H1 (cell line): Measurements from ENCODE around the gene MTMR10. TPM values are rescaled to one million over a fixed set of nuclear protein-coding genes. Genes with fewer than 3 reads are reported as not detected.
A peak's percentile ranks its signal among the peaks of the same experiment; 100 is the strongest.

Source experiments
- CTCF ChIA-PET: fragments of 300-600 bp; sonication (Branson Sonifier 250); formaldehyde crosslinking; loops from one replicate; lab custom pipeline; 2021; ENCODE audit not compliant: partially characterized antibody; lab: Charles Lee
- POLR2A ChIA-PET: fragments of 300-600 bp; sonication (Branson Sonifier 250); formaldehyde crosslinking; loops from one replicate; lab custom pipeline; 2021; ENCODE audit warnings: inconsistent platforms; ENCODE audit not compliant: partially characterized antibody; lab: Charles Lee
- DNase-seq, 2 experiments: peaks; one replicate each; pipeline versions ENCODE4 v3.0.0 to v3.0.0-alpha.2; 2010 to 2022; ENCODE audit warnings: low spot score in 2 of 2, low read depth in 1 of 2, mixed read lengths in 1 of 2
- FAIRE-seq: peaks from 2 replicates; lab custom pipeline; 2011; peaks lifted over from hg19 to GRCh38; lab: Jason Lieb, UNC
- H2AFZ ChIP-seq: 2 replicates; pipeline ENCODE4 v1.8.1; 2012; ENCODE audit warnings: low read length, inconsistent platforms
- H2AK5ac ChIP-seq: 2 replicates; pipeline ENCODE4 v1.6.1; 2013; ENCODE audit warnings: low read depth, low read length
- H2BK120ac ChIP-seq: replicated peaks from 2 replicates; pipeline ENCODE3; 2013; ENCODE audit warnings: low read depth, low read length, inconsistent platforms
- H2BK12ac ChIP-seq: 2 replicates; pipeline ENCODE4 v1.6.1; 2013; ENCODE audit warnings: low read depth, low read length
- H2BK15ac ChIP-seq: 2 replicates; pipeline ENCODE4 v1.6.1; 2013; ENCODE audit warnings: low read length
- H2BK20ac ChIP-seq: 2 replicates; pipeline ENCODE4 v1.6.1; 2013; ENCODE audit warnings: low read length
- H2BK5ac ChIP-seq: 2 replicates; pipeline ENCODE4 v1.6.1; 2013; ENCODE audit warnings: low read depth, low read length
- H3K14ac ChIP-seq: 2 replicates; pipeline ENCODE4 v1.6.1; 2013; ENCODE audit warnings: inconsistent platforms; ENCODE audit not compliant: insufficient read length
- H3K18ac ChIP-seq: 2 replicates; pipeline ENCODE4 v1.6.1; 2013; ENCODE audit warnings: low read length; ENCODE audit errors: extremely low read depth
- H3K23ac ChIP-seq: 2 replicates; pipeline ENCODE4 v1.6.1; 2013; ENCODE audit warnings: inconsistent platforms; ENCODE audit not compliant: insufficient read length
- H3K23me2 ChIP-seq: 2 replicates; pipeline ENCODE4 v1.6.1; 2013; ENCODE audit warnings: low read depth, low read length
- H3K27ac ChIP-seq: 2 replicates; pipeline ENCODE4 v1.6.1; 2011; ENCODE audit warnings: low read depth, low read length, inconsistent platforms
- H3K27me3 ChIP-seq, 4 experiments: replicated peaks in 1 of 4; 1 replicate in 1 of 4; 2 replicates in 3 of 4; pipeline versions ENCODE4 v1.6.1 to v1.8.1; 2011 to 2013; ENCODE audit warnings: low read length in 3 of 4, mild to moderate bottlenecking in 3 of 4, inconsistent platforms in 2 of 4, mixed read lengths in 2 of 4, moderate library complexity in 1 of 4; ENCODE audit not compliant: control insufficient read depth in 3 of 4, insufficient read depth in 3 of 4; ENCODE audit errors: extremely low read depth in 1 of 4
- H3K36me3 ChIP-seq, 4 experiments: 2 replicates each; pipeline versions ENCODE4 v1.6.1 to v1.8.1; 2011 to 2013; ENCODE audit warnings: mild to moderate bottlenecking in 4 of 4, low read length in 3 of 4, moderate library complexity in 2 of 4, control low read depth in 1 of 4, inconsistent platforms in 1 of 4; ENCODE audit not compliant: insufficient read depth in 4 of 4, control insufficient read depth in 2 of 4
- H3K4ac ChIP-seq: replicated peaks from 2 replicates; pipeline ENCODE3; 2013; ENCODE audit warnings: low read length, low read depth, mixed read lengths, inconsistent platforms; ENCODE audit not compliant: insufficient read length
- H3K4me1 ChIP-seq, 4 experiments: replicated peaks in 1 of 4; 1 replicate in 1 of 4; 2 replicates in 3 of 4; pipeline versions ENCODE4 v1.6.1 to v1.8.1; 2011 to 2013; ENCODE audit warnings: low read length in 3 of 4, inconsistent platforms in 2 of 4, mixed read lengths in 1 of 4; ENCODE audit not compliant: insufficient read depth in 4 of 4, control insufficient read depth in 3 of 4
- H3K4me2 ChIP-seq, 2 experiments: 2 replicates each; pipeline versions ENCODE4 v1.6.1 to v1.8.1; 2011 to 2013; ENCODE audit warnings: low read depth in 2 of 2, low read length in 2 of 2, control low read depth in 1 of 2, inconsistent platforms in 1 of 2, mild to moderate bottlenecking in 1 of 2; ENCODE audit not compliant: insufficient read depth in 1 of 2
- H3K4me3 ChIP-seq, 4 experiments: fragments of 200-600, 300-600 bp in 1 of 4; sonication (generic), shearing (Covaris generic), sonication (Bioruptor Twin) in 1 of 4; 2 replicates each; pipeline versions ENCODE4 v1.5.1 to v1.8.1; 2011 to 2016; ENCODE audit warnings: low read length in 4 of 4, low read depth in 3 of 4, control low read depth in 2 of 4, inconsistent platforms in 2 of 4, mild to moderate bottlenecking in 2 of 4, mixed read lengths in 1 of 4, moderate library complexity in 1 of 4; ENCODE audit not compliant: insufficient read depth in 2 of 4; ENCODE audit errors: extremely low read depth in 1 of 4
- H3K56ac ChIP-seq: replicated peaks from 2 replicates; pipeline ENCODE3; 2013; ENCODE audit warnings: low read depth, mild to moderate bottlenecking, mixed read lengths, low read length, inconsistent platforms; ENCODE audit not compliant: insufficient read length
- H3K79me1 ChIP-seq: 2 replicates; pipeline ENCODE4 v1.6.1; 2013; ENCODE audit warnings: low read depth, low read length, control low read depth
- H3K79me2 ChIP-seq, 2 experiments: 2 replicates each; pipeline versions ENCODE4 v1.6.1 to v1.8.1; 2012 to 2013; ENCODE audit warnings: low read length in 2 of 2, mild to moderate bottlenecking in 2 of 2, inconsistent platforms in 1 of 2; ENCODE audit not compliant: insufficient read depth in 2 of 2, control insufficient read depth in 1 of 2
- H3K9ac ChIP-seq, 4 experiments: replicated peaks in 1 of 4; 1 replicate in 1 of 4; 2 replicates in 3 of 4; pipeline versions ENCODE4 v1.6.1 to v1.8.1; 2011 to 2013; ENCODE audit warnings: low read depth in 3 of 4, low read length in 3 of 4, control low read depth in 2 of 4, mild to moderate bottlenecking in 2 of 4, moderate library complexity in 2 of 4, inconsistent platforms in 1 of 4; ENCODE audit errors: extremely low read depth in 1 of 4
- H3K9me3 ChIP-seq, 2 experiments: 2 replicates each; pipeline versions ENCODE4 v1.6.1 to v1.8.1; 2012 to 2013; ENCODE audit warnings: mild to moderate bottlenecking in 2 of 2, moderate library complexity in 2 of 2, control low read depth in 1 of 2, inconsistent platforms in 1 of 2, low read depth in 1 of 2, low read length in 1 of 2, mixed read lengths in 1 of 2; ENCODE audit not compliant: insufficient read depth in 2 of 2
- H4K20me1 ChIP-seq, 2 experiments: replicated peaks in 1 of 2; 2 replicates each; pipeline versions ENCODE3 to v1.8.1; 2011 to 2013; ENCODE audit warnings: inconsistent platforms in 2 of 2, low read length in 2 of 2, mild to moderate bottlenecking in 1 of 2; ENCODE audit not compliant: insufficient read depth in 2 of 2, control insufficient read depth in 1 of 2
- H4K5ac ChIP-seq: 2 replicates; pipeline ENCODE4 v1.6.1; 2013; ENCODE audit warnings: low read length, low read depth, mixed read lengths, inconsistent platforms; ENCODE audit not compliant: insufficient read length
- H4K8ac ChIP-seq: 2 replicates; pipeline ENCODE4 v1.8.0; 2013; ENCODE audit warnings: mild to moderate bottlenecking, moderate library complexity, low read length, inconsistent platforms; ENCODE audit not compliant: insufficient read depth; ENCODE audit errors: extremely low read depth
- H4K91ac ChIP-seq: replicated peaks from 2 replicates; pipeline ENCODE3; 2013; ENCODE audit warnings: low read length, mixed read lengths, inconsistent platforms; ENCODE audit not compliant: insufficient read length
- ASH2L ChIP-seq: fragments of 200-600, 300-600 bp; sonication (generic); IDR thresholded peaks from one replicate; pipeline ENCODE4 v1.7.1; 2017; ENCODE audit warnings: low read length
- BCL11A ChIP-seq, 2 experiments: IDR thresholded peaks; one replicate each; pipeline ENCODE4 v1.6.1; 2011; ENCODE audit warnings: low read depth in 2 of 2, low read length in 2 of 2, mild to moderate bottlenecking in 2 of 2
- EGR1 ChIP-seq: IDR thresholded peaks from 2 replicates; pipeline ENCODE4 v1.6.1; 2011; ENCODE audit warnings: low read depth, low read length, borderline replicate concordance
- POLR2A ChIP-seq, 2 experiments: IDR thresholded peaks; 1 replicate in 1 of 2; 2 replicates in 1 of 2; pipeline ENCODE4 v1.6.1; 2011; ENCODE audit warnings: low read depth in 2 of 2, low read length in 2 of 2, mild to moderate bottlenecking in 2 of 2; ENCODE audit errors: control extremely low read depth in 1 of 2
- TCF12 ChIP-seq: IDR thresholded peaks from 2 replicates; pipeline ENCODE4 v1.6.1; 2011; ENCODE audit warnings: low read depth, mild to moderate bottlenecking, low read length
- YY1 ChIP-seq: IDR thresholded peaks from 2 replicates; pipeline ENCODE4 v1.6.1; 2011; ENCODE audit warnings: low read depth, mild to moderate bottlenecking, low read length
- WGBS, 2 experiments: shearing (Covaris generic) in 1 of 2; methylation state at CpG; one replicate each; pipeline versions ENCODE4 v1.1.6 to v1.1.7; 2013 to 2015; ENCODE audit warnings: low lambda C conversion rate in 2 of 2, mixed read lengths in 2 of 2, inconsistent platforms in 1 of 2, low coverage in 1 of 2, missing lambda C conversion rate in 1 of 2; ENCODE audit not compliant: insufficient replicate concordance in 2 of 2, insufficient coverage in 1 of 2, insufficient read length in 1 of 2; ENCODE audit errors: extremely low coverage in 1 of 2, missing lambda C conversion rate in 1 of 2; 5-methylcytosine and 5-hydroxymethylcytosine counted together
- polyA plus RNA-seq, 7 experiments: library from polyadenylated mRNA; depleted of rRNA in 3 of 7; stranded (reverse) in 5 of 7; unstranded in 2 of 7; fragments of >200 nt in 5 of 7; fragments of 200-250 nt in 2 of 7; gene quantifications; 1 replicate in 5 of 7; 2 replicates in 1 of 7; 4 replicates in 1 of 7; pipeline versions ENCODE4 v1.2.1 to v1.2.3, GENCODE V29; 2011 to 2013; ENCODE audit warnings: missing spikeins in 2 of 7, mixed read lengths in 2 of 7
- total RNA-seq: library from RNA; stranded (reverse); fragmentation: NEBNext Ultra II Directional; extraction: Animal tissue kit (Norgen Biotek cat#: 25700); gene quantifications from 2 replicates; pipeline ENCODE4 v1.2.1, GENCODE V29; 2021
- TF ChIP-seq, protein P1 (sequence below): IDR thresholded peaks from 2 replicates; pipeline ENCODE4 v1.6.1; 2011; ENCODE audit warnings: low read depth, mild to moderate bottlenecking, low read length; ENCODE audit not compliant: insufficient read depth

Gene MTMR10
- total and polyA plus RNA-seq, 2 of the 8 experiments (the other 6 are each of a cell fraction or from before 2014, with no cell fraction given), result 3.8 to 13.1 TPM

DNA sequence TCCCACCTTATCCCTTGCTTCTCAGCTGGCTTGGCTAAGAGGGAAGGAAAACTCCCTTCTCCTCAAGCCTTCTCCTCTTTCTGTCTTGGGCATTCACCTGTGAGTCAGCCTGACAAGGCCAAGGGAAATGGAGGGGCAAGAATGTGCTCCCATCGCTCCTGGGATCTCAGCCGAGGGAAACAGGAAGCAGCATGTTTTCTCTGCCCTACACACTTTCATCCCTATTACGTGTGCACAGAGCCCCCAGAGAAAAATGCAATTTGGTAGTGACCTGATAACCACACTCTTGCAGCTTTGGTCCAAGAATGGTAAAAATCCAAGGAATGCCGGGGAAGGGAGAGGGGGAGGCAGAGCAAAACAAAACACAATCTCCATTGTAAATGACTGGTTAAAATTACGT is 32.9 kb upstream of the MTMR10 start:
- Histone ChIP-seq H2BK5ac (peak overlapping the region; percentile 86), H3K4me2 (peak overlapping the region; percentile 41 to 72), H3K23ac (no peak overlapping the region), H2BK15ac (no peak overlapping the region), H3K27ac (peak overlapping the region; percentile 51; the same call in 1 of the 2 replicates), H3K14ac (no peak overlapping the region), H3K4ac (no peak overlapping the region), H4K8ac (no peak overlapping the region; the same call in 1 of the 2 replicates), H2BK12ac (peak overlapping the region; percentile 94), H3K4me1 (peaks cover 0 to 12% (median 7%) of the 10 kb centered on the region in 4 experiments; a peak in 6 of 7 replicates), H3K79me2 (no peaks in the 10 kb centered on the region), H3K18ac (peak overlapping the region; percentile 41; the same call in 1 of the 2 replicates), H4K20me1 (no peaks in the 10 kb centered on the region), H3K36me3 (no peaks in the 10 kb centered on the region), H3K27me3 (no peaks in the 10 kb centered on the region; a peak in 1 of 7 replicates), H3K4me3 (no peak overlapping the region; a peak in 1 of 8 replicates), H3K9ac (no peak overlapping the region), H3K79me1 (no peaks in the 10 kb centered on the region), H3K9me3 (no peaks in the 10 kb centered on the region), H4K91ac (peak overlapping the region; percentile 2), H2AK5ac (no peak overlapping the region; the same call in 1 of the 2 replicates), H4K5ac (no peak overlapping the region), H2BK20ac (no peak overlapping the region), H3K23me2 (no peaks in the 10 kb centered on the region), H2AFZ (peak overlapping the region; percentile 76; the same call in 1 of the 2 replicates), H3K56ac (no peak overlapping the region), H2BK120ac (no peak overlapping the region)
- FAIRE-seq, result no peak
- peak in 1 of 2 experiments; percentile 57 for DNase-seq
- ChIA-PET CTCF (interaction anchor here (1.1 to 2.8 kb wide), 5 partner anchors 9 to 165 kb away, joined by 3 to 9 read pairs (median 4); partner anchors contain the start of gene TRPM1), POLR2A (interaction anchor here (1.6 to 3.1 kb wide), 2 partner anchors 10 to 121 kb away, joined by 5 to 8 read pairs; partner anchors contain the start of gene FAN1)
- 35% methylated on average over 5 of the region's 5 CpGs; no CpG with 5 or more reads in 1 of the 2 experiments for WGBS, 2 experiments
- TF ChIP-seq, protein P1, sequence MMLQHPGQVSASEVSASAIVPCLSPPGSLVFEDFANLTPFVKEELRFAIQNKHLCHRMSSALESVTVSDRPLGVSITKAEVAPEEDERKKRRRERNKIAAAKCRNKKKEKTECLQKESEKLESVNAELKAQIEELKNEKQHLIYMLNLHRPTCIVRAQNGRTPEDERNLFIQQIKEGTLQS, result no peak
- TF ChIP-seq YY1, result peak; percentile 62; the same call in 1 of the 2 replicates
- peak; percentile 71 for TF ChIP-seq ASH2L
- TF ChIP-seq EGR1, result no peak
- TF ChIP-seq BCL11A (IDR thresholded peaks at IDR 0.05; ENCODE audit: low read depth in 2 of 2, low read length in 2 of 2), result no peak
- no peak; a peak in 1 of 3 replicates for TF ChIP-seq POLR2A (IDR thresholded peaks at IDR 0.05; ENCODE audit: control extremely low read depth in 1 of 2, low read depth in 2 of 2, low read length in 2 of 2)
- TF ChIP-seq TCF12, result no peak
